H1 (cell line): ENCODE data around the gene UBTD2. TPM values are rescaled to one million over a fixed set of nuclear protein-coding genes. Genes with fewer than 3 reads are reported as not detected.

Experiments
- CTCF ChIA-PET: fragments of 300-600 bp; sonication (Branson Sonifier 250); formaldehyde crosslinking; loops from one replicate; lab custom pipeline; 2021; ENCODE audit not compliant: partially characterized antibody; lab: Charles Lee
- POLR2A ChIA-PET: fragments of 300-600 bp; sonication (Branson Sonifier 250); formaldehyde crosslinking; loops from one replicate; lab custom pipeline; 2021; ENCODE audit warnings: inconsistent platforms; ENCODE audit not compliant: partially characterized antibody; lab: Charles Lee
- DNase-seq, 2 experiments: peaks; one replicate each; pipeline versions ENCODE4 v3.0.0 to v3.0.0-alpha.2; 2010 to 2022; ENCODE audit warnings: low spot score in 2 of 2, low read depth in 1 of 2, mixed read lengths in 1 of 2
- FAIRE-seq: peaks from 2 replicates; lab custom pipeline; 2011; peaks lifted over from hg19 to GRCh38; lab: Jason Lieb, UNC
- H2AFZ ChIP-seq: 2 replicates; pipeline ENCODE4 v1.8.1; 2012; ENCODE audit warnings: low read length, inconsistent platforms
- H2AK5ac ChIP-seq: 2 replicates; pipeline ENCODE4 v1.6.1; 2013; ENCODE audit warnings: low read depth, low read length
- H2BK120ac ChIP-seq: replicated peaks from 2 replicates; pipeline ENCODE3; 2013; ENCODE audit warnings: low read depth, low read length, inconsistent platforms
- H2BK12ac ChIP-seq: 2 replicates; pipeline ENCODE4 v1.6.1; 2013; ENCODE audit warnings: low read depth, low read length
- H2BK15ac ChIP-seq: 2 replicates; pipeline ENCODE4 v1.6.1; 2013; ENCODE audit warnings: low read length
- H2BK20ac ChIP-seq: 2 replicates; pipeline ENCODE4 v1.6.1; 2013; ENCODE audit warnings: low read length
- H2BK5ac ChIP-seq: 2 replicates; pipeline ENCODE4 v1.6.1; 2013; ENCODE audit warnings: low read depth, low read length
- H3K14ac ChIP-seq: 2 replicates; pipeline ENCODE4 v1.6.1; 2013; ENCODE audit warnings: inconsistent platforms; ENCODE audit not compliant: insufficient read length
- H3K18ac ChIP-seq: 2 replicates; pipeline ENCODE4 v1.6.1; 2013; ENCODE audit warnings: low read length; ENCODE audit errors: extremely low read depth
- H3K23ac ChIP-seq: 2 replicates; pipeline ENCODE4 v1.6.1; 2013; ENCODE audit warnings: inconsistent platforms; ENCODE audit not compliant: insufficient read length
- H3K23me2 ChIP-seq: 2 replicates; pipeline ENCODE4 v1.6.1; 2013; ENCODE audit warnings: low read depth, low read length
- H3K27ac ChIP-seq: 2 replicates; pipeline ENCODE4 v1.6.1; 2011; ENCODE audit warnings: low read depth, low read length, inconsistent platforms
- H3K27me3 ChIP-seq, 4 experiments: replicated peaks in 1 of 4; 1 replicate in 1 of 4; 2 replicates in 3 of 4; pipeline versions ENCODE4 v1.6.1 to v1.8.1; 2011 to 2013; ENCODE audit warnings: low read length in 3 of 4, mild to moderate bottlenecking in 3 of 4, inconsistent platforms in 2 of 4, mixed read lengths in 2 of 4, moderate library complexity in 1 of 4; ENCODE audit not compliant: control insufficient read depth in 3 of 4, insufficient read depth in 3 of 4; ENCODE audit errors: extremely low read depth in 1 of 4
- H3K36me3 ChIP-seq, 4 experiments: 2 replicates each; pipeline versions ENCODE4 v1.6.1 to v1.8.1; 2011 to 2013; ENCODE audit warnings: mild to moderate bottlenecking in 4 of 4, low read length in 3 of 4, moderate library complexity in 2 of 4, control low read depth in 1 of 4, inconsistent platforms in 1 of 4; ENCODE audit not compliant: insufficient read depth in 4 of 4, control insufficient read depth in 2 of 4
- H3K4ac ChIP-seq: replicated peaks from 2 replicates; pipeline ENCODE3; 2013; ENCODE audit warnings: low read length, low read depth, mixed read lengths, inconsistent platforms; ENCODE audit not compliant: insufficient read length
- H3K4me1 ChIP-seq, 4 experiments: replicated peaks in 1 of 4; 1 replicate in 1 of 4; 2 replicates in 3 of 4; pipeline versions ENCODE4 v1.6.1 to v1.8.1; 2011 to 2013; ENCODE audit warnings: low read length in 3 of 4, inconsistent platforms in 2 of 4, mixed read lengths in 1 of 4; ENCODE audit not compliant: insufficient read depth in 4 of 4, control insufficient read depth in 3 of 4
- H3K4me2 ChIP-seq, 2 experiments: 2 replicates each; pipeline versions ENCODE4 v1.6.1 to v1.8.1; 2011 to 2013; ENCODE audit warnings: low read depth in 2 of 2, low read length in 2 of 2, control low read depth in 1 of 2, inconsistent platforms in 1 of 2, mild to moderate bottlenecking in 1 of 2; ENCODE audit not compliant: insufficient read depth in 1 of 2
- H3K4me3 ChIP-seq, 4 experiments: fragments of 200-600, 300-600 bp in 1 of 4; sonication (generic), shearing (Covaris generic), sonication (Bioruptor Twin) in 1 of 4; 2 replicates each; pipeline versions ENCODE4 v1.5.1 to v1.8.1; 2011 to 2016; ENCODE audit warnings: low read length in 4 of 4, low read depth in 3 of 4, control low read depth in 2 of 4, inconsistent platforms in 2 of 4, mild to moderate bottlenecking in 2 of 4, mixed read lengths in 1 of 4, moderate library complexity in 1 of 4; ENCODE audit not compliant: insufficient read depth in 2 of 4; ENCODE audit errors: extremely low read depth in 1 of 4
- H3K56ac ChIP-seq: replicated peaks from 2 replicates; pipeline ENCODE3; 2013; ENCODE audit warnings: low read depth, mild to moderate bottlenecking, mixed read lengths, low read length, inconsistent platforms; ENCODE audit not compliant: insufficient read length
- H3K79me1 ChIP-seq: 2 replicates; pipeline ENCODE4 v1.6.1; 2013; ENCODE audit warnings: low read depth, low read length, control low read depth
- H3K79me2 ChIP-seq, 2 experiments: 2 replicates each; pipeline versions ENCODE4 v1.6.1 to v1.8.1; 2012 to 2013; ENCODE audit warnings: low read length in 2 of 2, mild to moderate bottlenecking in 2 of 2, inconsistent platforms in 1 of 2; ENCODE audit not compliant: insufficient read depth in 2 of 2, control insufficient read depth in 1 of 2
- H3K9ac ChIP-seq, 4 experiments: replicated peaks in 1 of 4; 1 replicate in 1 of 4; 2 replicates in 3 of 4; pipeline versions ENCODE4 v1.6.1 to v1.8.1; 2011 to 2013; ENCODE audit warnings: low read depth in 3 of 4, low read length in 3 of 4, control low read depth in 2 of 4, mild to moderate bottlenecking in 2 of 4, moderate library complexity in 2 of 4, inconsistent platforms in 1 of 4; ENCODE audit errors: extremely low read depth in 1 of 4
- H3K9me3 ChIP-seq, 2 experiments: 2 replicates each; pipeline versions ENCODE4 v1.6.1 to v1.8.1; 2012 to 2013; ENCODE audit warnings: mild to moderate bottlenecking in 2 of 2, moderate library complexity in 2 of 2, control low read depth in 1 of 2, inconsistent platforms in 1 of 2, low read depth in 1 of 2, low read length in 1 of 2, mixed read lengths in 1 of 2; ENCODE audit not compliant: insufficient read depth in 2 of 2
- H4K20me1 ChIP-seq, 2 experiments: replicated peaks in 1 of 2; 2 replicates each; pipeline versions ENCODE3 to v1.8.1; 2011 to 2013; ENCODE audit warnings: inconsistent platforms in 2 of 2, low read length in 2 of 2, mild to moderate bottlenecking in 1 of 2; ENCODE audit not compliant: insufficient read depth in 2 of 2, control insufficient read depth in 1 of 2
- H4K5ac ChIP-seq: 2 replicates; pipeline ENCODE4 v1.6.1; 2013; ENCODE audit warnings: low read length, low read depth, mixed read lengths, inconsistent platforms; ENCODE audit not compliant: insufficient read length
- H4K8ac ChIP-seq: 2 replicates; pipeline ENCODE4 v1.8.0; 2013; ENCODE audit warnings: mild to moderate bottlenecking, moderate library complexity, low read length, inconsistent platforms; ENCODE audit not compliant: insufficient read depth; ENCODE audit errors: extremely low read depth
- H4K91ac ChIP-seq: replicated peaks from 2 replicates; pipeline ENCODE3; 2013; ENCODE audit warnings: low read length, mixed read lengths, inconsistent platforms; ENCODE audit not compliant: insufficient read length
- ATF3 ChIP-seq: IDR thresholded peaks from 2 replicates; pipeline ENCODE4 v1.6.1; 2011; ENCODE audit warnings: low read depth, mild to moderate bottlenecking, low read length; ENCODE audit not compliant: insufficient read depth
- BACH1 ChIP-seq: IDR thresholded peaks from 2 replicates; pipeline ENCODE4 v1.6.1; 2012; ENCODE audit warnings: low read length, improper control_type of control experiment
- CREB1 ChIP-seq: IDR thresholded peaks from 2 replicates; pipeline ENCODE4 v1.6.1; 2012; ENCODE audit warnings: inconsistent platforms
- EGR1 ChIP-seq: IDR thresholded peaks from 2 replicates; pipeline ENCODE4 v1.6.1; 2011; ENCODE audit warnings: low read depth, low read length, borderline replicate concordance
- EP300 ChIP-seq, 2 experiments: IDR thresholded peaks; 1 replicate in 1 of 2; 2 replicates in 1 of 2; pipeline ENCODE4 v1.6.1; 2011 to 2012; ENCODE audit warnings: low read depth in 2 of 2, low read length in 2 of 2, mild to moderate bottlenecking in 2 of 2, borderline replicate concordance in 1 of 2, inconsistent platforms in 1 of 2, moderate library complexity in 1 of 2
- FOSL1 ChIP-seq: IDR thresholded peaks from 2 replicates; pipeline ENCODE4 v1.6.1; 2011; ENCODE audit warnings: mild to moderate bottlenecking, low read depth, low read length, moderate library complexity; ENCODE audit not compliant: insufficient read depth
- RNF2 ChIP-seq: fragments of 200-900, 300-1000 bp; sonication (generic); IDR thresholded peaks from 2 replicates; pipeline ENCODE4 v1.7.1; 2016; ENCODE audit warnings: borderline replicate concordance, low read depth, mild to moderate bottlenecking, antibody characterized with exemption, low read length; ENCODE audit not compliant: poor library complexity, severe bottlenecking; ENCODE audit errors: missing control alignments
- SAP30 ChIP-seq: fragments of 300-600 bp; sonication (generic); IDR thresholded peaks from 2 replicates; pipeline ENCODE4 v1.7.1; 2012; ENCODE audit warnings: low read length, moderate library complexity, mild to moderate bottlenecking, inconsistent platforms; ENCODE audit not compliant: insufficient read depth, insufficient replicate concordance
- SP2 ChIP-seq: IDR thresholded peaks from 2 replicates; pipeline ENCODE4 v1.6.1; 2012; ENCODE audit warnings: mild to moderate bottlenecking, low read length, inconsistent platforms
- TAF1 ChIP-seq: IDR thresholded peaks from 2 replicates; pipeline ENCODE4 v1.6.1; 2011; ENCODE audit warnings: mild to moderate bottlenecking, low read depth, low read length
- TAF7 ChIP-seq: optimal IDR thresholded peaks from 2 replicates; pipeline ENCODE3; 2011; ENCODE audit warnings: low read depth, mild to moderate bottlenecking, inconsistent platforms, low read length, moderate library complexity, borderline replicate concordance
- TBP ChIP-seq: IDR thresholded peaks from 2 replicates; pipeline ENCODE4 v1.6.1; 2011; ENCODE audit warnings: low read depth, low read length, improper control_type of control experiment
- WGBS, 2 experiments: shearing (Covaris generic) in 1 of 2; methylation state at CpG; one replicate each; pipeline versions ENCODE4 v1.1.6 to v1.1.7; 2013 to 2015; ENCODE audit warnings: low lambda C conversion rate in 2 of 2, mixed read lengths in 2 of 2, inconsistent platforms in 1 of 2, low coverage in 1 of 2, missing lambda C conversion rate in 1 of 2; ENCODE audit not compliant: insufficient replicate concordance in 2 of 2, insufficient coverage in 1 of 2, insufficient read length in 1 of 2; ENCODE audit errors: extremely low coverage in 1 of 2, missing lambda C conversion rate in 1 of 2; 5-methylcytosine and 5-hydroxymethylcytosine counted together
- polyA plus RNA-seq, 7 experiments: library from polyadenylated mRNA; depleted of rRNA in 3 of 7; stranded (reverse) in 5 of 7; unstranded in 2 of 7; fragments of >200 nt in 5 of 7; fragments of 200-250 nt in 2 of 7; gene quantifications; 1 replicate in 5 of 7; 2 replicates in 1 of 7; 4 replicates in 1 of 7; pipeline versions ENCODE4 v1.2.1 to v1.2.3, GENCODE V29; 2011 to 2013; ENCODE audit warnings: missing spikeins in 2 of 7, mixed read lengths in 2 of 7
- total RNA-seq: library from RNA; stranded (reverse); fragmentation: NEBNext Ultra II Directional; extraction: Animal tissue kit (Norgen Biotek cat#: 25700); gene quantifications from 2 replicates; pipeline ENCODE4 v1.2.1, GENCODE V29; 2021

UBTD2 gene
- total and polyA plus RNA-seq, 2 of the 8 experiments (the other 6 are each of a cell fraction or from before 2014, with no cell fraction given) = 14.5 to 39.2 TPM

- no peaks in the 10 kb centered on the region; a peak in 1 of 7 replicates for H3K27me3 ChIP-seq
- DNase-seq (no peak), FAIRE-seq (no peak)
- ChIA-PET CTCF (no interaction called here), POLR2A (interaction anchor here (1.1 to 1.3 kb wide), 2 partner anchors 18 to 22 kb away, joined by 4 to 6 read pairs; no protein-coding TSS in a partner anchor)
- no peak overlapping the region for H2BK20ac ChIP-seq
- no peak overlapping the region for H3K23ac ChIP-seq
- H3K4me3 ChIP-seq = no peak overlapping the region
- H4K20me1 ChIP-seq = peaks cover 0 to 7% of the 10 kb centered on the region in 2 experiments
- no peak for TF ChIP-seq TBP
- TF ChIP-seq BACH1 = no peak
- TF ChIP-seq TAF1 = no peak
- TF ChIP-seq ATF3 = no peak
- no peak for TF ChIP-seq FOSL1
- TF ChIP-seq EGR1 = no peak
- no peak for TF ChIP-seq CREB1
- TF ChIP-seq TAF7 = no peak
- no peak for TF ChIP-seq RNF2
- TF ChIP-seq SP2 = no peak
- no peak for TF ChIP-seq SAP30
- no peak for TF ChIP-seq EP300 (IDR thresholded peaks at IDR 0.05; ENCODE audit: borderline replicate concordance in 1 of 2, low read depth in 2 of 2, low read length in 2 of 2)
- no peak overlapping the region for H3K27ac ChIP-seq
- H2BK5ac ChIP-seq = no peak overlapping the region
- peaks cover 7% of the 10 kb centered on the region for H3K23me2 ChIP-seq
- no peak overlapping the region for H2BK15ac ChIP-seq
- H3K9me3 ChIP-seq = no peaks in the 10 kb centered on the region
- no peak overlapping the region for H4K5ac ChIP-seq
- no peak overlapping the region for H2BK120ac ChIP-seq
- H4K8ac ChIP-seq = no peak overlapping the region
- no peak overlapping the region for H3K4ac ChIP-seq
- no peak overlapping the region for H2AFZ ChIP-seq
- H3K79me2 ChIP-seq = peaks cover 0 to 11% of the 10 kb centered on the region in 2 experiments; a peak in 1 of 4 replicates
- H3K56ac ChIP-seq = no peak overlapping the region
- H2BK12ac ChIP-seq = no peak overlapping the region
- no peak overlapping the region for H4K91ac ChIP-seq
- no peak overlapping the region for H3K9ac ChIP-seq
- no peak overlapping the region for H2AK5ac ChIP-seq
- H3K18ac ChIP-seq = no peak overlapping the region
- no peaks in the 10 kb centered on the region for H3K36me3 ChIP-seq
- no peak overlapping the region for H3K14ac ChIP-seq
- peaks cover 11% of the 10 kb centered on the region for H3K79me1 ChIP-seq
- 100% methylated on average over 1 of the region's 6 CpGs; no CpG with 5 or more reads in 1 of the 2 experiments for whole genome bisulfite sequencing, 2 experiments
- no peak overlapping the region for H3K4me2 ChIP-seq
- peaks cover 0 to 15% (median 9%) of the 10 kb centered on the region in 4 experiments; a peak in 4 of 7 replicates for H3K4me1 ChIP-seq
Measured at GRCh38 chr5:172182291-172182690, 101.3 kb downstream of the UBTD2 start.
